Keratinocyte (primary cell): ENCODE data around the gene CARD11.

ENCODE experiments used
- CTCF ChIP-seq, 3 experiments: IDR thresholded peaks in 1 of 3; conservative IDR thresholded peaks in 1 of 3; optimal IDR thresholded peaks in 1 of 3; 2 replicates in 2 of 3; 3 replicates in 1 of 3; pipeline versions ENCODE3 to v1.5.1; 2011; ENCODE audit warnings: low read length in 3 of 3, mild to moderate bottlenecking in 3 of 3, moderate library complexity in 2 of 3, control low read depth in 1 of 3, inconsistent platforms in 1 of 3; ENCODE audit not compliant: insufficient read depth in 2 of 3; ENCODE audit errors: extremely low read depth in 1 of 3
- EZH2 ChIP-seq: IDR thresholded peaks from one replicate; pipeline ENCODE4 v1.6.1; 2012; ENCODE audit warnings: inconsistent platforms, mild to moderate bottlenecking, low read length, moderate library complexity

GRCh38 chr7:2965301-2965700 lies 78.4 kb downstream of the CARD11 start:
- TF ChIP-seq CTCF (optimal IDR thresholded peaks at IDR 0.05 in 1 of 3, IDR thresholded peaks at IDR 0.05 in 1 of 3, conservative IDR thresholded peaks at IDR 0.05 in 1 of 3; ENCODE audit: extremely low read depth in 1 of 3, insufficient read depth in 2 of 3, low read length in 3 of 3) (no peak), EZH2 (no peak)
